Right forelimb (tissue), 1 donor: ENCODE data around the gene VWA5A.

Source experiments
- DNase-seq: peaks from one replicate; pipeline ENCODE4 v3.0.0-alpha.2; 2018

Gene VWA5A

DNA sequence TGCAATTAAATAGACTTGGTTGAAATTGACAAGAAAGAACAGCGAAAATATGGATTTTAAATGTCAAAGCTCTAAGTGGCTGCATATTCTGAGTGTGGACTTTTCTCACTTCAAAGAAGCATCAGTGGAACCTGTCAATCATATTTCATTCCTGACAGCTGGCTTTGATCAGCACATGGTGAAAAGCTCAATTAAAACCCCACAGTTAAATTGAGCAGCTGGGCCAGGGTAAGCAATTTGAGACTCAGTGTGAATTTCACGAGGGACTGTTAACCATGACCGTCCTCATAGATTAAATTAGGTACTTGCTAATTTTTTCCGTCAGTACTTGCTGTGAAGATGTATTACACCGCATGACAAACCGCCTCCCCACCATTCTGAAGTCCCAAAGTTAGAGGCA, 56.9 kb downstream of the VWA5A start:
- no peak for DNase-seq

DNA sequence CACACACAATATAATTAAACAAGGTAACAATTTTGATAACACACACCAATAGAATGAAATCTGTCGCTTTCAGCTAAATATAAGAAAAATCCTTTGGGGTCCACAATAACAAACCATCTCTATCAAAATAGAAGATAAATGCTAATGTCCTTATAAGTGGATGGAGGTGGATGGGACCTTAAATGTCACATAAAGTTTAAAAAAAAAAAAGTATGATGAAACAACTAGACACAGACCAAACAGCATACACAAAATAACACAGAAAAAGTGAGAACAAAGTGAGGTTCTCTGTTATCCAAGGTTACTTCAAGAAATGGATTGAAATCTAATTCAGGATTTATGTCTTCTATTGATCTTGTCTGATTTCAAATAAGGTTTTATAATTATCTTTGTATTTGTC, 57.3 kb downstream of the VWA5A start:
- DNase-seq, result no peak

DNA sequence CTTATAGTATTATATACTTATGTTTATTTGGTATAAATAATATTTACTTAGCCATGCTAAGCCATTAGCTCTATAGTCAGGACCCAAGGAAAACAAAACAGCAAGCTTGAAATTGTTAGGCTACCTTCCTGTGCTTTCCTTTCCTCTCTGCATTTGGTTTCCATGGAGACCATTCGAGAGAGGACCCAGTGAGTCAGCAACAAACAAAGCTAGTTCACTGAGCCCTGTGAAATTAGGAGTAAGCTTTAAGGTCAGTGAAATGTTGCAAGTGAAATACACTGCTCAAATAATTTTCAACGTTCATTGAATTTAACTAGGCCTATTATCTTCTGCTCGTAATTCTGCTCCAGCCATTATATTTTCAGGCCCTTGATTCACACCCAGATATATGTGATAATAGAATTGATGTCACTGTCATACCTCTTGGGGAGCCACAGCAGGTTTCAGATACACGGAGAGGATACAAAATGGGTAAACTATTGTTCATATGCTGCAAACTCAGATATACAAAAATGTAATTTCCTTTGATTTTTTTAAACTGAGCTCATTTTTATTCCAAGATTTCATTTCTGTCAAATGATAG, 58.8 kb downstream of the VWA5A start:
- no peak for DNase-seq

DNA sequence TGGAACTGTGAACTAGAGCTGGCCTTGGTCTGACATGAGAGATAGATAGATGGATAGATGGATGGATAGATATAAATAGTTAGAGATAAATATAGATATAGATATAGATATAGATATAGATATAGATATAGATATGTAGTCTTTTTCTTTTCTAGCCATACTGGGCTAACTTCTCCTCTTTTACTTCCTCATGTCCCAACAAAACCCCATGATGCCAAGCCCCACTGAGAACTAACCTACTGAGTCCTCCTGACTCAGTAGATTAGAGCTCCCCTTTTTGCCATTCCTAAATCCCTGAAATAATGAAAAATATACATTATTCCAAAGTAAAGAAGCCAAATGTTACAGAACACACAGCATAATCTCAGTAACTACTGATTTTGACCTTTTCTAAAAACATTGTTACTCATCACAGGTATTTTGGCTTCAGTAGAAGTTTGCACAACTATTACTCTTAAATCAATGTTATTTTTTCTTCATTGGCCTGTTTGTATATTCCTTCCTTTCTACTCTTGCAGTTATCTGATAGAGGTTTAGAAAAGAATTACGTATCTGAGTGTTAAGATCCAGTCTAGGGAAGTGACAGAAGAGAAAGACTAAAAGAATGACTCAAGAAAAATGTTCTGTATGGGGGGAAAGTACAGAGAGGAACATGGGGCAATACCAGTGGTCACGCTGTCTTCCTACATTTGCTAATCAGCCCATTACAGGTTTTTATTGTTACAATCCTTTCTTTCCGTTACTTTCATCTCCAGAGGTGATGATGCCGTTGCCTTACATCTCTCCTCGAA, 61.9 kb downstream of the VWA5A start:
- no peak for DNase-seq

DNA sequence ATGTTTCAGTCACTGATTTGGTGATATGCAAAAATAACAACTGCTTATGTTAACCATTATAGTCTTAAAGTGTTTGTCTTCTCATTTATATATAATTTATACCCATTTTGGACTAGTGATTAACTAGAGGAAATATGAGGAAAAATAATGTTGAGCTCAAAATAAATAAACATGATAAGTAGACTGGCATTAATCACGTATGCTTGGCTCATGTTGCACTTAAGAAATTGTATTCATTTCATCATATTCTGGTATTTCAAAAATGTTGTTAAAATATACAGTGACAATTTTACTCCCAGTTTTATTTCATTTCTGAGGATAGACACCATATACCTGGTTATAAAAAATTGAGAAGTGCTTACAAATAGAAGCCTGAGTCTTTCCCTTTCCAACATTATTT, 64.1 kb downstream of the VWA5A start:
- no peak for DNase-seq

DNA sequence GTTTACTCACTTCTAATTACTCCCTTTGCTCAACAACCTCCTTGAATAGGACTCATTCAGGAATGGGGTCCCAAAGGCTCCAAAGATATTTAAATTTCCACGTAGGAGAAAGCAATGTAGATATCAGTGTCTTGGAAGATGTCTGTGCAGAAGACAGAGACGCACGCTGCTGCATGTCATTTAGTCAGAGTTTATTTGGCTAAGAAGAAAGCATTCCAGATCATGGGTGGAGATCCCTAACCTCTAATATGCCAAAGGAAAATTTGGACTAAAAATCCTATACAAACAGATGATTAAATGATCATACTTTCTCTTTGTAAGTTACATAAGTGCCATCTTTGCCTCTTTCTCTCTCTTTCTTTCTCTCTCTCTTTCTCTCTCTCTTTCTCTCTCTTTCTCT, 67.8 kb downstream of the VWA5A start, which contains the start of gene OR10D3:
Gene OR10D3 (plus strand): TSS at position 278 of the 400 bp plus-strand sequence. CDS start 1,925 bp downstream, outside the sequence.
- no peak for DNase-seq

DNA sequence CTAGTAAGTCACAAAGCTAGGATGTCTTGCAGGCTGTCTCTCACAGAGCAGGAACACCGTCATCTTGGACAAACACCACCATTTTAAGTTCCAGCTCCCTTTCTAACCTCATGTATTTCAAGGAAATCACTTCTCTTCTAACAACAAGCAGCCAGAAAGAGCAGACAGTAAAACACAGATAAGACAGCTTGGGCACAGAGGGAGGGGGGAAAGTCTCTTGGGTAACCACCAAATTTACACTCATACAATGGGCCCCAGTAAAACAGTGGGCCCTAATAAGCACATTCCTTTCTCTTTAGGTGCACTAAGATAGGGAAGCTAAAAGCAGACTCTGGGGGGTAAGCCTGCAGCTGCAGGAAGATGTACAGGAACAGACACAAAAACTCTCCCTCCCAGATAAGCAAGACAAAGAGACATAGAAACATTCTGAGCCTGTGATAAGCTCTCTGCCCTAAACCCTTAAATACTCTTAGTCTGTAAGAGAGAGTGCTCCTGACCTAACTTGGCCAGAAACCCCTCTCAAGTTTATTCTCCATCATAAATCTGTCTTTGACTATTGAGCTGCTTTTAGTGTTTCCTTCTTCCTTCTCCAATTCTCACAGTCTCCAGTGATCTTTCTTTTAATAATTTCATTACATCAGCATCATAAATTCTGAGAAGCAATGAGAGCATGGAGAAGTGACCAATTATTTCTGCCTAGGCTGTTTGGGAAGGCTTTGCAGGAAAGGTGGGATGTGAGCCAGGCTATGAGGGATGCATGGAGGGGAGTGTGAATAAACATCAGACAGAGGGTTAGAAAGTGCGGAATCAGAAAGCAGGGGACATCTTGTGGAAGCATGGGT, 75.3 kb downstream of the VWA5A start:
- peak; percentile 59 for DNase-seq

DNA sequence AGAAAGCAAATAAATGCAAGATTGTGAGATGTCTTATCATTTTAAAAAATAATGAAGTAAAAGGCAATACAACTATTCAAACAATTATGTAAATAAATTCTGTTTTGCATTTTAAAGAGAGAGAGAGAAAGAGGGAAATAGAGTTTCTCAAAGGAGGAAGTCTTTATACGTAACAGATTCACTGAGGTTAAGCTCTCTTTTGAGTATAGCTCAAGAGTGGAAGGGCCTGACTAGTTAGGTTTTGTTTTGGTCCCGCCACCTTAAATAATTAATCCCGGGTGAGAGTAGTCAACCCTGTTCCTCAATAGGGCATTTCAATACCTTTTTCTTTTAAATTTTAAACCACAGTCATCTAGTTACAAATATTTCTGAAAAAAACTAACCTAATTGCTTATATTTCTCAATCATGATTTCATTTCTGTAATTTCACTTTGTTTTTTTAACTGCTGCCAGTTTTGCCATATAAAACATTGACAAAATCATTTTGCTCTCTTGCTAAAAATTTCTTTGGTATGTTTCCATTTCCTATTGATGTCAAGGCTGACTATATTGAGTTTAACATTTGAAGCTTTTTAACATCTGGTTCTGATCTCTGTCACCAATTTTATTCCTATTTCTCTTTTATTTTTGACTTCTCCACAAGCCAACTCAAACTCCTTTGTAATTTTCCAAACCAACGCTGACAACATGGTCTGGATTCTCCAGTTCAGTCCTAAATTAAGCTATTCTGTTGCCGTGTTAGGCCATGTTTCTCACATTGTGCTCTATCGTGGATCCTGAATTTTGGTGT, 78.2 kb downstream of the VWA5A start:
- no peak for DNase-seq

DNA sequence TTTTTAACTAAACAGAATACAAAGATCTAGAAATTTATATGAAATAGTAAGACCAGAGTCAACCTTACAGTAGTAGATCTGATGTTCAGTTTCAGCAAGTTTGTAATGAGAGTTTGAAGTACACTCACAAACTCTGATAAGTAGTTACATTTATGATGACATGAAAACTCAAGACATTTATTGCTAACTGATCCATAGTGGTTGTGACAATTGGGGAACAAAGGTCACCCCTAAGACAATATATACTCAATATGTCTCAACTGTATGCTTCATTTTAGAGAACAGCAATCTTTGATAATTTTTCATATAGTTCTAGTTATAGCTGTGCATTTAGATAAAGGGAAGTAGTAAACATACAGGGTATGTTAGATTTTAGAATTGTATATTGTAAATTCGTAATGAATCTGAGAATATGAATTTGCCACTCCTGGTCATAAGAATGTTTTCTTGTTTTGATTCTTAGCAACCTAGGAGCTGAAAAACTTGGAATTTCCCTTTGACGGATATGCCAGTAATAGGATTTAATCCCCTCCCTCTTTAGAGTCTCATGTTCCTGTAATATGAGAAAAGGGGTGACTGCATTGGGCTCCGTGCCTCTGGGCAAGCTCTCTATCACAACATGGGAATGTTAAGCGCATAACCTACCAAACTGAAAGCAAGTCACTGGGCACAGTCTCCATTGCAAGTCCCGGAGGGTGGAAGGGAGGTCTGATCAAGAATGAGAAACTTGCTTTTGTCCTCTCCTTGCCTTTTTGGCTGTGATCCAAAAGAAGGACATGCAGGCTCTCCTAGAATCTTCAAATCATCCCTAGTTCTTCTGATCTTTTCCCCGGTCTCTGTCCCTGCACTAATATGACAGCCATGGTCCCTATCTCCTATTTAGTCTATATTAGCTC, 79.3 kb downstream of the VWA5A start:
- DNase-seq, result peak; percentile 52

DNA sequence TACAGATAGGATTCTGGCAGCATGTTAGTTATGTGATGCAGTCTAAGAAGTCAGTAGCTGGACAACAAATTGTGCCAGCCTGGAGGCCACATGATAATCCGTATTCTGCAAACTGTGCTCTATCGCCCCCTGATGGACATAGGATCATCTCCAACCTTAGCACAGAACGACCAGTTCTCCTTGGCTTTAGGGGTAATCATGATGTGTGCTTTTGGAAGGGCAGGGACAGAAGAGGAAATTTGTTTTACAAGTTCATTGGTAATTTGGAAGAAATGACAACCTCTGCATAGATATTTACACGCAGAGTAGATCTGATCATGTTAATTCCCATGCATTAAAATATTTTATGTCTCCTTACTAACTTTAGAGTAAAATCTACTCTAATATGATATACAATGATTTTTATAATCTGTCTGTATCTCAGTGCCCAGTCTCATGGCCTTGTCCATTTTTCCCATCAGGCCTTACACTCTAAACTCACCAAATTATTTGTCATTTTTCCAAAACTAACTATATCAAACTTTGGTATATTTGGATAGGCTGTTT, 80.0 kb downstream of the VWA5A start:
- DNase-seq, result no peak
